ENCODE results near the gene ZNF865.

ZNF865 gene

GRCh38 chr19:55647732-55648584 lies 42.5 kb downstream of the ZNF865 start, which contains the start of gene CCDC106:
CCDC106 (plus strand) TSS chr19:55648212; CDS start chr19:55649047, 835 bp downstream.
- DNase-seq = peak; percentile 74

- DNase-seq = no peak
Observed at GRCh38 chr19:55648585-55649267, 43.3 kb downstream of the ZNF865 start.

- no peak for DNase-seq
Observed at GRCh38 chr19:55649268-55650125, 44.0 kb downstream of the ZNF865 start.

- no peak for DNase-seq
Observed at GRCh38 chr19:55650126-55650557, 44.7 kb downstream of the ZNF865 start.

- DNase-seq = no peak
Observed at GRCh38 chr19:55650602-55651230, 45.3 kb downstream of the ZNF865 start.

- no peak for DNase-seq
Observed at GRCh38 chr19:55651236-55651635, 45.8 kb downstream of the ZNF865 start.

GRCh38 chr19:55652311-55653128 lies 47.1 kb downstream of the ZNF865 start:
- no peak for DNase-seq

GRCh38 chr19:55653651-55654322 lies 48.3 kb downstream of the ZNF865 start:
- DNase-seq = peak; percentile 98

- DNase-seq = peak; percentile 100
Observed at GRCh38 chr19:55654323-55654867, 48.9 kb downstream of the ZNF865 start.

- DNase-seq = peak; percentile 86
Observed at GRCh38 chr19:55654868-55655647, 49.6 kb downstream of the ZNF865 start, which contains the start of gene U2AF2. U2AF2 (plus strand) TSS chr19:55655035; CDS start chr19:55655105, 70 bp downstream.

- no peak for DNase-seq
Observed at GRCh38 chr19:55655648-55656040, 50.2 kb downstream of the ZNF865 start.

- DNase-seq = no peak
Observed at GRCh38 chr19:55656552-55656951, 51.1 kb downstream of the ZNF865 start.

GRCh38 chr19:55656988-55657747 lies 51.7 kb downstream of the ZNF865 start:
- no peak for DNase-seq

- no peak for DNase-seq
Observed at GRCh38 chr19:55658846-55659459, 53.5 kb downstream of the ZNF865 start.

- DNase-seq = no peak
Observed at GRCh38 chr19:55659822-55660221, 54.4 kb downstream of the ZNF865 start.

GRCh38 chr19:55660404-55660803 lies 55.0 kb downstream of the ZNF865 start:
- DNase-seq = no peak

GRCh38 chr19:55660991-55661390 lies 55.5 kb downstream of the ZNF865 start:
- DNase-seq = no peak

- no peak for DNase-seq
Observed at GRCh38 chr19:55661826-55662225, 56.4 kb downstream of the ZNF865 start.
